Ovary (tissue), 9 donors: Measurements from ENCODE around the gene MYL11. TPM values are rescaled to one million over a fixed set of nuclear protein-coding genes. Genes with fewer than 3 reads are reported as not detected.

ENCODE experiments used
- DNase-seq, 5 donors: peaks; one replicate each; pipeline ENCODE4 v3.0.0-alpha.2; 2019 to 2020
- H3K27ac ChIP-seq, 2 donors: fragments of 200-600 bp; one replicate each; pipeline versions ENCODE4 v1.5.1 to v1.8.0; 2019 to 2022
- H3K27me3 ChIP-seq: fragments of 200-600 bp; one replicate; pipeline ENCODE4 v1.8.0; 2022
- H3K36me3 ChIP-seq: fragments of 200-600 bp; sonication (generic); one replicate; pipeline ENCODE4 v1.5.1; 2019
- H3K4me1 ChIP-seq: one replicate; pipeline ENCODE4 v1.8.1; 2013; ENCODE audit warnings: mild to moderate bottlenecking, moderate library complexity; ENCODE audit not compliant: insufficient read depth
- H3K4me3 ChIP-seq: fragments of 200-600 bp; sonication (generic); one replicate; pipeline ENCODE4 v1.5.1; 2017
- H3K9me3 ChIP-seq, 2 donors: fragments of 200-600 bp in 1 of 2; sonication (generic) in 1 of 2; one replicate each; pipeline versions ENCODE4 v1.5.1 to v1.8.1; 2013 to 2019; ENCODE audit warnings: mild to moderate bottlenecking in 1 of 2, moderate library complexity in 1 of 2
- EP300 ChIP-seq: sonication (generic); formaldehyde crosslinking; IDR thresholded peaks from one replicate; pipeline ENCODE4 v1.6.1; 2017; ENCODE audit warnings: antibody characterized with exemption
- POLR2A ChIP-seq: fragments of 450-650 bp; IDR thresholded peaks from one replicate; pipeline ENCODE4 v1.6.1; 2017; ENCODE audit warnings: antibody characterized with exemption, mild to moderate bottlenecking, moderate library complexity
- WGBS, 3 donors: extraction: QIAGEN DNeasy Blood & Tissue Kit in 1 of 3; methylation state at CpG; one replicate each; pipeline versions ENCODE4 v1.1.5 to v1.1.7; 2013 to 2017; 5-methylcytosine and 5-hydroxymethylcytosine counted together
- intact Hi-C, 4 donors: fragments of 100-400 bp; cut with DNase I; formaldehyde crosslinking; loops; one replicate each; pipeline versions ENCODE4 v1.11.0 to v1.15.1; 2022 to 2023
- polyA plus RNA-seq, 2 donors: library from polyadenylated mRNA; stranded (reverse); fragments of 200-250 nt in 1 of 2; fragments of 350-450 nt in 1 of 2; fragmentation: Illumina TruSeq in 1 of 2; extraction: RNeasy Lipid Tissue Mini Kit (QIAGEN cat#74804) in 1 of 2; gene quantifications; one replicate each; pipeline ENCODE4 v1.2.3, GENCODE V29; 2013 to 2014
- total RNA-seq, 7 donors: library from RNA; depleted of rRNA in 2 of 7; stranded (reverse); fragments of >200 nt in 2 of 7; fragmentation: NEBNext Ultra II Directional in 3 of 7; extraction: Animal tissue kit (Norgen Biotek cat#: 25700) in 3 of 7; gene quantifications; one replicate each; pipeline versions ENCODE4 v1.1.0 to v1.2.4, GENCODE V29; 2016 to 2023
- TF ChIP-seq, protein P1 (sequence below), 3 donors: fragments of 450-650 bp in 2 of 3; fragments of 200-600 bp in 1 of 3; IDR thresholded peaks; one replicate each; pipeline versions ENCODE4 v1.5.1 to v1.8.0; 2016 to 2022; ENCODE audit warnings: antibody characterized with exemption in 3 of 3, mild to moderate bottlenecking in 1 of 3
- donor health status: DM: no; HTN: no; CAD: no; lungs with moderate emphysema.
- donor health status: DM: no; HTN: no; CAD: no.
- donor health status: Bipolar disorder and iron deficiency.
- donor health status: DM: yes; HTN: yes; CAD: no.
- donor health status: DM: no; HTN: no; CAD: no.
- donor health status: DM: yes; HTN: yes; CAD: no.

Gene MYL11
- total and polyA plus RNA-seq, 9 donors = 0.38 to 1.4 (median 1.2) TPM; not detected in 5

DNA sequence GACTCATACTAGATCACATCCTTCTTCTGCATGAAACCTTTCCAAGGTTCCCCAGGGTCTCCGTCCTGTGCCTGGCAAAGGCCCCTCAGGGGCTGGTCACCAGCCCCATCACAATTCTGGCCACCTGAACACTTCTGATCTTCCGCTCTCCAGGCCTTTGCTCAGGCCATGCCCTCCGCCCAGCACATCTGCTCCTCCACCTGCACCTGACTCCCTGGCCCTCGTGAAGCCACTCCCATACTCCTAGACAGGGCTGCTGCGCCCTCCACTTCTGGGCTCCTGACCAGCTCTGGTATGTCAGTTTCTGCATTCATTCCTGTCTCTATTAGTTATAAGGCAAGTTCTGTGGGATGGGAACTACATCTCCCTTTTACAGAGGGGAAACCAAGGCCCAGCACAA is 1.9 kb upstream of the MYL11 start:
- WGBS, 3 donors = 86 to 95% (median 90%) methylated on average over 5 of the region's 5 CpGs
- no peak for TF ChIP-seq POLR2A
- TF ChIP-seq, protein P1, sequence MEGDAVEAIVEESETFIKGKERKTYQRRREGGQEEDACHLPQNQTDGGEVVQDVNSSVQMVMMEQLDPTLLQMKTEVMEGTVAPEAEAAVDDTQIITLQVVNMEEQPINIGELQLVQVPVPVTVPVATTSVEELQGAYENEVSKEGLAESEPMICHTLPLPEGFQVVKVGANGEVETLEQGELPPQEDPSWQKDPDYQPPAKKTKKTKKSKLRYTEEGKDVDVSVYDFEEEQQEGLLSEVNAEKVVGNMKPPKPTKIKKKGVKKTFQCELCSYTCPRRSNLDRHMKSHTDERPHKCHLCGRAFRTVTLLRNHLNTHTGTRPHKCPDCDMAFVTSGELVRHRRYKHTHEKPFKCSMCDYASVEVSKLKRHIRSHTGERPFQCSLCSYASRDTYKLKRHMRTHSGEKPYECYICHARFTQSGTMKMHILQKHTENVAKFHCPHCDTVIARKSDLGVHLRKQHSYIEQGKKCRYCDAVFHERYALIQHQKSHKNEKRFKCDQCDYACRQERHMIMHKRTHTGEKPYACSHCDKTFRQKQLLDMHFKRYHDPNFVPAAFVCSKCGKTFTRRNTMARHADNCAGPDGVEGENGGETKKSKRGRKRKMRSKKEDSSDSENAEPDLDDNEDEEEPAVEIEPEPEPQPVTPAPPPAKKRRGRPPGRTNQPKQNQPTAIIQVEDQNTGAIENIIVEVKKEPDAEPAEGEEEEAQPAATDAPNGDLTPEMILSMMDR (IDR thresholded peaks at IDR 0.05) = no peak
- TF ChIP-seq EP300 = no peak
- Histone ChIP-seq H3K36me3 (no peaks in the 10 kb centered on the region), H3K27ac (no peak overlapping the region), H3K9me3 (no peaks in the 10 kb centered on the region), H3K4me1 (peaks cover 6% of the 10 kb centered on the region), H3K4me3 (no peak overlapping the region), H3K27me3 (no peaks in the 10 kb centered on the region)
- intact Hi-C loops = loop anchor here in 1 of 4 donors (10.0 kb wide), 1 partner anchor 282 kb away; the partner anchor contains the start of genes FBRS and PRR14
- no peak for DNase-seq

DNA sequence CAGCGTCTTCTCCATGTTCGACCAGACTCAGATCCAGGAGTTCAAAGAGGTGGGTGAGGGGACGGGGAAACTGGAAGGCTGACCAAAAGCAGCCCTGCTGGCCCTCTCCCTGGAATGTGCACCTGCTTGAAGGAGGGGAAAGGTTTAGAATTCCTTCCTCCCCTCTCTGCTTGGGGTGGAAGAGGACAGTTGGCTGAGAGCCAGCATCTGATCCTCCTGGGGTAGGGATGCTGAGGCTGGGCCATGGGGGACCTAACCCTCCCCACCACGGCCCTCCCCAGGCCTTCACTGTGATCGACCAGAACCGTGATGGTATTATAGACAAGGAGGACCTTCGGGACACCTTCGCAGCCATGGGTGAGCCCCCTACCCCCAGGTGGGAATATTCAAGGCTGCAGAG is 1.3 kb downstream of the MYL11 start:
- Histone ChIP-seq H3K4me1 (peaks cover 9% of the 10 kb centered on the region), H3K27me3 (no peaks in the 10 kb centered on the region), H3K9me3 (no peaks in the 10 kb centered on the region), H3K27ac (no peak overlapping the region), H3K4me3 (no peak overlapping the region), H3K36me3 (no peaks in the 10 kb centered on the region)
- TF ChIP-seq, protein P1 (IDR thresholded peaks at IDR 0.05) = no peak
- no peak for TF ChIP-seq POLR2A
- no peak for TF ChIP-seq EP300
- peak in 3 of 5 donors; percentile 12 to 58 (median 41) for DNase-seq
- 86 to 87% (median 87%) methylated on average over 8 of the region's 8 CpGs for WGBS, 3 donors
- intact Hi-C loops = loop anchor here in 1 of 4 donors (10.0 kb wide), 1 partner anchor 279 kb away; the partner anchor contains the start of genes FBRS and PRR14

DNA sequence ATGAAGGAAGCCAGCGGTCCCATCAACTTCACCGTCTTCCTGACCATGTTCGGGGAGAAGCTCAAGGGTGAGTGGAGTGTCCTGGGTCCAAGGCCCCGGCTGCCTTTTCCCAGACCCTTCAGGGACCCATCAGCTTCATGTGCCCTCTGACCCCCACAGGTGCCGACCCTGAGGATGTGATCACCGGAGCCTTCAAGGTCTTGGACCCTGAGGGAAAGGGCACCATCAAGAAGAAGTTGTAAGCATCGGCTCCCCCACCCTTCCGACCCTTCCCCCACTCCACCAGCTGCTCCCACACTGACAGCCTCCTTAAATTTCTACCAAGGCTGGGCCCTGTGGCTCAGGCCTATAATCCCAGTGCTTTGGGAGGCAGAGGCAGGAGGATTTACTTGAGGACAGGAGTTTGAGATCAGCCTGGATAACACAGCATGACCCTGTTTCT is 1.9 kb downstream of the MYL11 start:
- Histone ChIP-seq H3K27ac (peak overlapping the region in 1 of 2 donors; percentile 100), H3K4me3 (no peak overlapping the region), H3K36me3 (no peaks in the 10 kb centered on the region), H3K4me1 (peaks cover 5% of the 10 kb centered on the region), H3K27me3 (no peaks in the 10 kb centered on the region), H3K9me3 (no peaks in the 10 kb centered on the region)
- peak in 3 of 5 donors; percentile 19 to 57 (median 53) for DNase-seq
- TF ChIP-seq, protein P1 (IDR thresholded peaks at IDR 0.05) = no peak
- no peak for TF ChIP-seq POLR2A
- no peak for TF ChIP-seq EP300
- intact Hi-C loops = loop anchor here in 1 of 4 donors (10.0 kb wide), 1 partner anchor 278 kb away; the partner anchor contains the start of genes FBRS and PRR14
- 85 to 93% (median 85%) methylated on average over 8 of the region's 8 CpGs for WGBS, 3 donors

DNA sequence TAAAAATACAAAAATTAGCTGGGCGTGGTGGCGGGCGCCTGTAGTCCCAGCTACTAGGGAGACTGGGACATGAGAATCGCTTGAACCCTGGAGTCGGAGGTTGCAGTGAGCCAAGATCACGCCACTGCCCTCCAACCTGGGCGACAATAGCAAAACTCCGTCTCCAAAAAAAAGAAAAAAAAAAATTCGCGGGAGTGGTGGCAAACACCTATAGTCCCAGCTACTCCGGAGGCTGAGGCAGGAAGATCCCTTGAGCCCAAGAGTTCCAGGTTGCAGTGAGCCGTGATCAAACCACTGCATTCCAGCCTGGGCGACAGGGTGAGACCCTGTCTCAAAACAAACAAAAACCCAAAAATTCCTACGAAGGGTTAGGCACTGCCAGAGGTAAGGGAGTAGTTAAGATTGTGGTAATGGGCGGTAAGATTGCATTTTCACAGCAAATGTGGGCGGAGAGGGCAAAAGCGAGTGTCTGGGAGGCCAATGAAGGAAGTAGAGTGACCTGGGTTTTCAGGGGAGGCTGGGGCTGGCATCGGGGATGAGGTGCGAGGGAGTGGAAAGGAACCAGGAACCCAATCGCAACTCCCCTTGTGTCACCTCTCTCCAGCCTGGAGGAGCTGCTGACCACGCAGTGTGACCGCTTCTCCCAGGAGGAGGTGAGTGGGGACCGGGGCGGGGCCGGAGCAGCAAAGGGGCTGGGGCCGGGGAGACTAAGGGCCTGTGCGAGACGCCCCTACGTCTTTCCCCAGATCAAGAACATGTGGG is 2.6 kb downstream of the MYL11 start:
- no peaks in the 10 kb centered on the region for H3K27me3 ChIP-seq
- TF ChIP-seq POLR2A (no peak), EP300 (no peak)
- TF ChIP-seq, protein P1 (IDR thresholded peaks at IDR 0.05) = no peak
- DNase-seq = no peak
- peak overlapping the region; percentile 88 for H3K4me3 ChIP-seq
- WGBS, 3 donors = 34 to 41% (median 35%) methylated on average over 28 to 29 of the region's 29 CpGs
- H3K36me3 ChIP-seq = no peaks in the 10 kb centered on the region
- peaks cover 4% of the 10 kb centered on the region for H3K4me1 ChIP-seq
- H3K9me3 ChIP-seq = no peaks in the 10 kb centered on the region
- intact Hi-C loops = loop anchor here in 1 of 4 donors (10.0 kb wide), 1 partner anchor 278 kb away; the partner anchor contains the start of genes FBRS and PRR14
- H3K27ac ChIP-seq = peak overlapping the region; percentile 99 to 100
